Liver (tissue), 9 donors: ENCODE data around the gene IFT122. TPM values are rescaled to one million over a fixed set of nuclear protein-coding genes. Genes with fewer than 3 reads are reported as not detected.

Source experiments
- DNase-seq: peaks from one replicate; pipeline ENCODE4 v3.0.0-alpha.2; 2017; ENCODE audit warnings: low spot score
- H3K27ac ChIP-seq, 2 donors: one replicate each; pipeline ENCODE4 v1.7.0; 2013; ENCODE audit warnings: inconsistent platforms in 2 of 2, low read length in 2 of 2, control low read depth in 1 of 2, low read depth in 1 of 2, mild to moderate bottlenecking in 1 of 2
- H3K27me3 ChIP-seq, 4 donors: one replicate each; pipeline versions ENCODE4 v1.6.1 to v1.7.0; 2013; ENCODE audit warnings: low read length in 3 of 4, inconsistent platforms in 1 of 4, mild to moderate bottlenecking in 1 of 4, moderate library complexity in 1 of 4; ENCODE audit not compliant: control insufficient read depth in 4 of 4, insufficient read depth in 4 of 4
- H3K36me3 ChIP-seq, 4 donors: one replicate each; pipeline versions ENCODE4 v1.6.1 to v1.7.0; 2013; ENCODE audit warnings: low read length in 3 of 4, mild to moderate bottlenecking in 3 of 4, low read depth in 1 of 4, moderate library complexity in 1 of 4; ENCODE audit not compliant: control insufficient read depth in 4 of 4, insufficient read depth in 3 of 4
- H3K4me1 ChIP-seq, 4 donors: one replicate each; pipeline versions ENCODE4 v1.6.1 to v1.7.0; 2013; ENCODE audit warnings: low read length in 3 of 4, mild to moderate bottlenecking in 3 of 4, moderate library complexity in 1 of 4; ENCODE audit not compliant: control insufficient read depth in 4 of 4, insufficient read depth in 4 of 4
- H3K4me3 ChIP-seq, 3 donors: one replicate each; pipeline versions ENCODE4 v1.6.1 to v1.7.0; 2013; ENCODE audit warnings: low read length in 3 of 3, control low read depth in 1 of 3, low read depth in 1 of 3, mild to moderate bottlenecking in 1 of 3
- H3K9ac ChIP-seq, 2 donors: one replicate each; pipeline ENCODE4 v1.7.0; 2013; ENCODE audit warnings: low read length in 2 of 2, mild to moderate bottlenecking in 2 of 2, moderate library complexity in 2 of 2, control low read depth in 1 of 2, low read depth in 1 of 2
- H3K9me3 ChIP-seq, 4 donors: one replicate each; pipeline versions ENCODE4 v1.6.1 to v1.7.0; 2013; ENCODE audit warnings: low read length in 3 of 4; ENCODE audit not compliant: control insufficient read depth in 4 of 4
- EGR1 ChIP-seq, 2 donors: IDR thresholded peaks; 2 replicates each; pipeline ENCODE4 v1.6.1; 2016 to 2018; ENCODE audit warnings: antibody characterized with exemption in 2 of 2, low read depth in 2 of 2
- FOXA1 ChIP-seq: IDR thresholded peaks from 2 replicates; pipeline ENCODE4 v1.6.1; 2016; ENCODE audit warnings: antibody characterized with exemption
- FOXA2 ChIP-seq: IDR thresholded peaks from 2 replicates; pipeline ENCODE4 v1.6.1; 2016; ENCODE audit warnings: antibody characterized with exemption
- GABPA ChIP-seq, 2 donors: IDR thresholded peaks in 1 of 2; conservative IDR thresholded peaks in 1 of 2; 2 replicates each; pipeline ENCODE4 v1.6.1; 2016; ENCODE audit warnings: antibody characterized with exemption in 2 of 2, mild to moderate bottlenecking in 1 of 2, moderate library complexity in 1 of 2
- HNF4A ChIP-seq, 2 donors: conservative IDR thresholded peaks; 2 replicates each; pipeline ENCODE4 v1.6.1; 2016; ENCODE audit warnings: antibody characterized with exemption in 2 of 2, mild to moderate bottlenecking in 2 of 2
- HNF4G ChIP-seq: IDR thresholded peaks from 2 replicates; pipeline ENCODE4 v1.6.1; 2016; ENCODE audit warnings: antibody characterized with exemption
- JUND ChIP-seq, 2 donors: IDR thresholded peaks; 2 replicates each; pipeline ENCODE4 v1.6.1; 2016; ENCODE audit warnings: antibody characterized with exemption in 2 of 2
- NR2F2 ChIP-seq: IDR thresholded peaks from 2 replicates; pipeline ENCODE4 v1.6.1; 2016; ENCODE audit warnings: antibody characterized with exemption
- RAD21 ChIP-seq, 2 donors: IDR thresholded peaks; 2 replicates each; pipeline ENCODE4 v1.6.1; 2016; ENCODE audit warnings: antibody characterized with exemption in 2 of 2, mild to moderate bottlenecking in 2 of 2
- RXRA ChIP-seq, 2 donors: IDR thresholded peaks; 2 replicates each; pipeline ENCODE4 v1.6.1; 2017 to 2018; ENCODE audit warnings: antibody characterized with exemption in 2 of 2, mild to moderate bottlenecking in 1 of 2
- SP1 ChIP-seq: IDR thresholded peaks from 2 replicates; pipeline ENCODE4 v1.6.1; 2018; ENCODE audit warnings: antibody characterized with exemption, mild to moderate bottlenecking
- TAF1 ChIP-seq: conservative IDR thresholded peaks from 2 replicates; pipeline ENCODE4 v1.6.1; 2016; ENCODE audit warnings: antibody characterized with exemption, mild to moderate bottlenecking
- YY1 ChIP-seq: IDR thresholded peaks from 2 replicates; pipeline ENCODE4 v1.6.1; 2016; ENCODE audit warnings: antibody characterized with exemption, mild to moderate bottlenecking
- WGBS: extraction: QIAGEN DNeasy Blood & Tissue Kit; methylation state at CpG from one replicate; pipeline ENCODE4 v1.1.7; 2013; 5-methylcytosine and 5-hydroxymethylcytosine counted together
- polyA plus RNA-seq, 2 donors: library from polyadenylated mRNA; stranded (reverse) in 1 of 2; unstranded in 1 of 2; fragments of 200-250 nt in 1 of 2; fragments of >200 nt in 1 of 2; fragmentation: Nextera tagmentation in 1 of 2; extraction: Ambion mirVana in 1 of 2; gene quantifications; one replicate each; pipeline versions ENCODE4 v1.2.1 to v1.2.3, GENCODE V29; 2013 to 2015
- total RNA-seq, 2 donors: library from RNA; depleted of rRNA; stranded (reverse); fragments of >200 nt; gene quantifications; one replicate each; pipeline ENCODE4 v1.2.3, GENCODE V29; 2014
- TF ChIP-seq, protein P1 (sequence below): IDR thresholded peaks from 2 replicates; pipeline ENCODE4 v1.6.1; 2016; ENCODE audit warnings: antibody characterized with exemption
- TF ChIP-seq, protein P2 (sequence below): IDR thresholded peaks from 2 replicates; pipeline ENCODE4 v1.6.1; 2016; ENCODE audit warnings: antibody characterized with exemption, mild to moderate bottlenecking
- TF ChIP-seq, protein P3 (sequence below): IDR thresholded peaks from 2 replicates; pipeline ENCODE4 v1.6.1; 2016; ENCODE audit warnings: antibody characterized with exemption
- TF ChIP-seq, protein P4 (sequence below): fragments of 150-350 bp; IDR thresholded peaks from 2 replicates; pipeline ENCODE4 v1.5.1; 2017; ENCODE audit warnings: improper control_type of control experiment, low read depth, low read length; ENCODE audit not compliant: missing input control
- TF ChIP-seq, protein P5 (sequence below): IDR thresholded peaks from 2 replicates; pipeline ENCODE4 v1.6.1; 2016; ENCODE audit warnings: antibody characterized with exemption
- donor health status: healthy.
- donor health status: healthy.
- donor health status: healthy.
- donor health status: healthy.
- donor health status: healthy.

Gene IFT122
- total and polyA plus RNA-seq, 4 donors: 3.3 to 25.8 (median 10.6) TPM

DNA sequence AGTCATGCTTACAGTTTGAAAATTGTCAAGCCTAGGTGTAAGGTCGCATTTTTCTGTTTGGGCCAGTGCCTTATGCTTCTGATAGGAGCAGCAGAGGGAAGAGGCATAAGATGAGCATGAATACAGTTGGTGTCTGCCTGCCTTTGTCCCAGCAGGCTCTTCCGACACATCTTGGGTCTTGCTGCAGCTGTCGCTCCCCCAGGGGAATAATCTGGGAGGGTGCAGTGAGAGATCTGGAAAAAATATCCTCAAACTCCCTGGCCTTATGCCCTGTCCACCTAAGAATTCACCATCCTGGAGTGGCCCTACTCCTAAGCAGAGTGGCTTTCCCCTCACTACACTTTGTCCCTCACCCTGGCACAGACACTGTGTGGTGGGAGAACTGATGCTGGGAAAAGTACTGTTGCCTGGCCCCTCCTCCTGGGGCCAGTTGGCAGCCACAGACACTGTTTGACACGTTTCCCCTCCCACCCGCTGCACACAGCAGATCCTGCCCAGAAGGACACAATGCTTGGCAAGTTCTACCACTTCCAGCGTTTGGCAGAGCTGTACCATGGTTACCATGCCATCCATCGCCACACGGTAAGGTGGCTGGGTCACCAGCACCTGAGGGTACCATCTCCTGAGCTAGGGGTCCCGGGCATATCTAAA lies 67.3 kb downstream of the IFT122 start:
- Histone ChIP-seq H3K9ac (no peak overlapping the region), H3K27me3 (no peaks in the 10 kb centered on the region), H3K36me3 (peaks cover 0 to 23% (median 12%) of the 10 kb centered on the region in 4 donors), H3K9me3 (no peaks in the 10 kb centered on the region), H3K4me3 (no peak overlapping the region), H3K27ac (no peak overlapping the region), H3K4me1 (no peaks in the 10 kb centered on the region)
- WGBS: 89% methylated on average over 9 of the region's 9 CpGs
- TF ChIP-seq RAD21 (IDR thresholded peaks at IDR 0.05) (no peak), HNF4A (conservative IDR thresholded peaks at IDR 0.05) (no peak), YY1 (no peak), FOXA1 (no peak), JUND (IDR thresholded peaks at IDR 0.05) (no peak), GABPA (IDR thresholded peaks at IDR 0.05 in 1 of 2, conservative IDR thresholded peaks at IDR 0.05 in 1 of 2) (no peak), TAF1 (no peak), EGR1 (IDR thresholded peaks at IDR 0.05; ENCODE audit: low read depth in 2 of 2) (no peak), NR2F2 (no peak), RXRA (IDR thresholded peaks at IDR 0.05) (no peak), SP1 (no peak), HNF4G (no peak), FOXA2 (no peak)
- TF ChIP-seq, protein P1, sequence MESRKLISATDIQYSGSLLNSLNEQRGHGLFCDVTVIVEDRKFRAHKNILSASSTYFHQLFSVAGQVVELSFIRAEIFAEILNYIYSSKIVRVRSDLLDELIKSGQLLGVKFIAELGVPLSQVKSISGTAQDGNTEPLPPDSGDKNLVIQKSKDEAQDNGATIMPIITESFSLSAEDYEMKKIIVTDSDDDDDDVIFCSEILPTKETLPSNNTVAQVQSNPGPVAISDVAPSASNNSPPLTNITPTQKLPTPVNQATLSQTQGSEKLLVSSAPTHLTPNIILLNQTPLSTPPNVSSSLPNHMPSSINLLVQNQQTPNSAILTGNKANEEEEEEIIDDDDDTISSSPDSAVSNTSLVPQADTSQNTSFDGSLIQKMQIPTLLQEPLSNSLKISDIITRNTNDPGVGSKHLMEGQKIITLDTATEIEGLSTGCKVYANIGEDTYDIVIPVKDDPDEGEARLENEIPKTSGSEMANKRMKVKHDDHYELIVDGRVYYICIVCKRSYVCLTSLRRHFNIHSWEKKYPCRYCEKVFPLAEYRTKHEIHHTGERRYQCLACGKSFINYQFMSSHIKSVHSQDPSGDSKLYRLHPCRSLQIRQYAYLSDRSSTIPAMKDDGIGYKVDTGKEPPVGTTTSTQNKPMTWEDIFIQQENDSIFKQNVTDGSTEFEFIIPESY: no peak
- TF ChIP-seq, protein P2, sequence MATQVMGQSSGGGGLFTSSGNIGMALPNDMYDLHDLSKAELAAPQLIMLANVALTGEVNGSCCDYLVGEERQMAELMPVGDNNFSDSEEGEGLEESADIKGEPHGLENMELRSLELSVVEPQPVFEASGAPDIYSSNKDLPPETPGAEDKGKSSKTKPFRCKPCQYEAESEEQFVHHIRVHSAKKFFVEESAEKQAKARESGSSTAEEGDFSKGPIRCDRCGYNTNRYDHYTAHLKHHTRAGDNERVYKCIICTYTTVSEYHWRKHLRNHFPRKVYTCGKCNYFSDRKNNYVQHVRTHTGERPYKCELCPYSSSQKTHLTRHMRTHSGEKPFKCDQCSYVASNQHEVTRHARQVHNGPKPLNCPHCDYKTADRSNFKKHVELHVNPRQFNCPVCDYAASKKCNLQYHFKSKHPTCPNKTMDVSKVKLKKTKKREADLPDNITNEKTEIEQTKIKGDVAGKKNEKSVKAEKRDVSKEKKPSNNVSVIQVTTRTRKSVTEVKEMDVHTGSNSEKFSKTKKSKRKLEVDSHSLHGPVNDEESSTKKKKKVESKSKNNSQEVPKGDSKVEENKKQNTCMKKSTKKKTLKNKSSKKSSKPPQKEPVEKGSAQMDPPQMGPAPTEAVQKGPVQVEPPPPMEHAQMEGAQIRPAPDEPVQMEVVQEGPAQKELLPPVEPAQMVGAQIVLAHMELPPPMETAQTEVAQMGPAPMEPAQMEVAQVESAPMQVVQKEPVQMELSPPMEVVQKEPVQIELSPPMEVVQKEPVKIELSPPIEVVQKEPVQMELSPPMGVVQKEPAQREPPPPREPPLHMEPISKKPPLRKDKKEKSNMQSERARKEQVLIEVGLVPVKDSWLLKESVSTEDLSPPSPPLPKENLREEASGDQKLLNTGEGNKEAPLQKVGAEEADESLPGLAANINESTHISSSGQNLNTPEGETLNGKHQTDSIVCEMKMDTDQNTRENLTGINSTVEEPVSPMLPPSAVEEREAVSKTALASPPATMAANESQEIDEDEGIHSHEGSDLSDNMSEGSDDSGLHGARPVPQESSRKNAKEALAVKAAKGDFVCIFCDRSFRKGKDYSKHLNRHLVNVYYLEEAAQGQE: no peak
- TF ChIP-seq, protein P3, sequence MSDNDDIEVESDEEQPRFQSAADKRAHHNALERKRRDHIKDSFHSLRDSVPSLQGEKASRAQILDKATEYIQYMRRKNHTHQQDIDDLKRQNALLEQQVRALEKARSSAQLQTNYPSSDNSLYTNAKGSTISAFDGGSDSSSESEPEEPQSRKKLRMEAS: no peak
- TF ChIP-seq, protein P4, sequence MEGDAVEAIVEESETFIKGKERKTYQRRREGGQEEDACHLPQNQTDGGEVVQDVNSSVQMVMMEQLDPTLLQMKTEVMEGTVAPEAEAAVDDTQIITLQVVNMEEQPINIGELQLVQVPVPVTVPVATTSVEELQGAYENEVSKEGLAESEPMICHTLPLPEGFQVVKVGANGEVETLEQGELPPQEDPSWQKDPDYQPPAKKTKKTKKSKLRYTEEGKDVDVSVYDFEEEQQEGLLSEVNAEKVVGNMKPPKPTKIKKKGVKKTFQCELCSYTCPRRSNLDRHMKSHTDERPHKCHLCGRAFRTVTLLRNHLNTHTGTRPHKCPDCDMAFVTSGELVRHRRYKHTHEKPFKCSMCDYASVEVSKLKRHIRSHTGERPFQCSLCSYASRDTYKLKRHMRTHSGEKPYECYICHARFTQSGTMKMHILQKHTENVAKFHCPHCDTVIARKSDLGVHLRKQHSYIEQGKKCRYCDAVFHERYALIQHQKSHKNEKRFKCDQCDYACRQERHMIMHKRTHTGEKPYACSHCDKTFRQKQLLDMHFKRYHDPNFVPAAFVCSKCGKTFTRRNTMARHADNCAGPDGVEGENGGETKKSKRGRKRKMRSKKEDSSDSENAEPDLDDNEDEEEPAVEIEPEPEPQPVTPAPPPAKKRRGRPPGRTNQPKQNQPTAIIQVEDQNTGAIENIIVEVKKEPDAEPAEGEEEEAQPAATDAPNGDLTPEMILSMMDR: no peak
- TF ChIP-seq, protein P5, sequence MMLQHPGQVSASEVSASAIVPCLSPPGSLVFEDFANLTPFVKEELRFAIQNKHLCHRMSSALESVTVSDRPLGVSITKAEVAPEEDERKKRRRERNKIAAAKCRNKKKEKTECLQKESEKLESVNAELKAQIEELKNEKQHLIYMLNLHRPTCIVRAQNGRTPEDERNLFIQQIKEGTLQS: no peak
- no peak for DNase-seq
